IMR-90 (cell line): ENCODE results near the gene MECR. TPM values are rescaled to one million over a fixed set of nuclear protein-coding genes. Genes with fewer than 3 reads are reported as not detected.

Experiments
- ATAC-seq: fragments of 200-7000 bp; cut with Tn5 transposase; 2 replicates; pipeline ENCODE4 v1.9.1; 2020; ENCODE audit warnings: low read depth, mild to moderate bottlenecking, moderate library complexity
- BruUV-seq: library from RNA; stranded (reverse); fragments of 400-500 nt; replicated peaks from 2 replicates; lab custom pipeline; 2021; lab: Mats Ljungman, UMichigan
- CTCF ChIA-PET: fragments of 300-600 bp; formaldehyde crosslinking; extraction: SDS; loops from one replicate; lab custom pipeline; 2021; ENCODE audit warnings: antibody characterized with exemption; lab: Yijun Ruan, JAX
- POLR2A ChIA-PET: fragments of 300-600 bp; sonication (Branson Sonifier 250); formaldehyde crosslinking; loops from one replicate; lab custom pipeline; 2022; ENCODE audit warnings: antibody characterized with exemption; ENCODE audit not compliant: unreplicated experiment; lab: Charles Lee
- DNase-seq: peaks from one replicate; pipeline ENCODE4 v3.0.0; 2013
- H2AFZ ChIP-seq: replicated peaks from 2 replicates; pipeline ENCODE3; 2013; ENCODE audit warnings: low read length, mild to moderate bottlenecking; ENCODE audit not compliant: poor library complexity
- H2AK5ac ChIP-seq: 2 replicates; pipeline ENCODE4 v1.6.1; 2013; ENCODE audit warnings: low read depth, low read length, inconsistent platforms
- H2AK9ac ChIP-seq: replicated peaks from 2 replicates; pipeline ENCODE3; 2013; ENCODE audit warnings: mild to moderate bottlenecking, low read depth, low read length, moderate library complexity; ENCODE audit not compliant: poor library complexity
- H2BK120ac ChIP-seq: 2 replicates; pipeline ENCODE4 v1.6.1; 2013; ENCODE audit warnings: low read depth, low read length, inconsistent platforms
- H2BK15ac ChIP-seq: 3 replicates; pipeline ENCODE4 v1.6.1; 2013; ENCODE audit warnings: low read depth, low read length, inconsistent platforms
- H2BK20ac ChIP-seq: 2 replicates; pipeline ENCODE4 v1.6.1; 2013; ENCODE audit warnings: low read depth, mild to moderate bottlenecking, inconsistent platforms, low read length, moderate library complexity
- H2BK5ac ChIP-seq: 2 replicates; pipeline ENCODE4 v1.6.1; 2013; ENCODE audit warnings: mild to moderate bottlenecking, low read depth, low read length, inconsistent platforms; ENCODE audit not compliant: poor library complexity, severe bottlenecking
- H3K14ac ChIP-seq: replicated peaks from 2 replicates; pipeline ENCODE4 v1.6.1; 2013; ENCODE audit warnings: low read depth, low read length, inconsistent platforms
- H3K18ac ChIP-seq: 2 replicates; pipeline ENCODE4 v1.6.1; 2013; ENCODE audit warnings: low read depth, low read length, control low read depth
- H3K23ac ChIP-seq: 2 replicates; pipeline ENCODE4 v1.6.1; 2013; ENCODE audit warnings: low read depth, low read length, inconsistent platforms
- H3K27ac ChIP-seq: 2 replicates; pipeline ENCODE4 v1.5.1; 2013; ENCODE audit warnings: mild to moderate bottlenecking, control low read depth, low read length; ENCODE audit not compliant: insufficient read depth
- H3K27me3 ChIP-seq: 2 replicates; pipeline ENCODE4 v1.6.1; 2013; ENCODE audit warnings: low read length; ENCODE audit not compliant: control insufficient read depth, insufficient read depth
- H3K36me3 ChIP-seq: 2 replicates; pipeline ENCODE4 v1.6.1; 2013; ENCODE audit warnings: low read length, mixed read lengths; ENCODE audit not compliant: control insufficient read depth, insufficient read depth
- H3K4ac ChIP-seq: 2 replicates; pipeline ENCODE4 v1.6.1; 2013; ENCODE audit warnings: low read depth, low read length, inconsistent platforms
- H3K4me1 ChIP-seq: 2 replicates; pipeline ENCODE4 v1.6.1; 2013; ENCODE audit warnings: low read length, mixed read lengths; ENCODE audit not compliant: control insufficient read depth, insufficient read depth
- H3K4me2 ChIP-seq: 2 replicates; pipeline ENCODE4 v1.6.1; 2013; ENCODE audit warnings: low read depth, mild to moderate bottlenecking, control low read depth, low read length, moderate library complexity
- H3K4me3 ChIP-seq: 2 replicates; pipeline ENCODE4 v1.5.1; 2013; ENCODE audit warnings: low read depth, mild to moderate bottlenecking, control low read depth, low read length, moderate library complexity; ENCODE audit not compliant: insufficient read depth
- H3K56ac ChIP-seq: 2 replicates; pipeline ENCODE4 v1.6.1; 2013; ENCODE audit warnings: low read length, inconsistent platforms; ENCODE audit not compliant: insufficient read depth; ENCODE audit errors: extremely low read depth
- H3K79me1 ChIP-seq, 2 experiments: 2 replicates each; pipeline ENCODE4 v1.6.1; 2013; ENCODE audit warnings: low read length in 2 of 2, inconsistent platforms in 1 of 2, low read depth in 1 of 2
- H3K9ac ChIP-seq: 2 replicates; pipeline ENCODE4 v1.6.1; 2013; ENCODE audit warnings: low read depth, low read length, control low read depth
- H3K9me1 ChIP-seq: 2 replicates; pipeline ENCODE4 v1.6.1; 2013; ENCODE audit warnings: low read length, inconsistent platforms; ENCODE audit not compliant: insufficient read depth
- H3K9me3 ChIP-seq: 2 replicates; pipeline ENCODE4 v1.6.1; 2013; ENCODE audit warnings: low read length; ENCODE audit not compliant: control insufficient read depth, insufficient read depth
- H4K20me1 ChIP-seq: 2 replicates; pipeline ENCODE4 v1.6.1; 2013; ENCODE audit warnings: low read length, inconsistent platforms; ENCODE audit not compliant: insufficient read depth
- H4K5ac ChIP-seq: 2 replicates; pipeline ENCODE4 v1.6.1; 2013; ENCODE audit warnings: mild to moderate bottlenecking, low read depth, low read length, control low read depth
- H4K8ac ChIP-seq, 2 experiments: 2 replicates each; pipeline ENCODE4 v1.6.1; 2013; ENCODE audit warnings: low read depth in 2 of 2, low read length in 2 of 2, control low read depth in 1 of 2, inconsistent platforms in 1 of 2
- H4K91ac ChIP-seq: 2 replicates; pipeline ENCODE4 v1.6.1; 2013; ENCODE audit warnings: low read depth, low read length, inconsistent platforms; ENCODE audit not compliant: insufficient read depth
- CEBPB ChIP-seq: IDR thresholded peaks from 2 replicates; pipeline ENCODE4 v1.6.1; 2012; ENCODE audit warnings: low read depth, low read length, improper control_type of control experiment
- MAFK ChIP-seq: IDR thresholded peaks from 2 replicates; pipeline ENCODE4 v1.6.1; 2012; ENCODE audit warnings: low read depth, low read length, improper control_type of control experiment
- MAZ ChIP-seq: IDR thresholded peaks from 2 replicates; pipeline ENCODE4 v1.6.1; 2012; ENCODE audit warnings: low read depth, mild to moderate bottlenecking, low read length, improper control_type of control experiment, moderate library complexity, borderline replicate concordance
- MXI1 ChIP-seq: IDR thresholded peaks from 2 replicates; pipeline ENCODE4 v1.6.1; 2012; ENCODE audit warnings: low read depth, mild to moderate bottlenecking, low read length, moderate library complexity, borderline replicate concordance
- POLR2A ChIP-seq: IDR thresholded peaks from 2 replicates; pipeline ENCODE4 v1.6.1; 2012; ENCODE audit warnings: mild to moderate bottlenecking, low read depth, low read length
- SMC3 ChIP-seq: fragments of 150-350 bp; IDR thresholded peaks from 2 replicates; pipeline ENCODE4 v1.6.1; 2016; ENCODE audit warnings: low read depth, mild to moderate bottlenecking, antibody characterized with exemption, low read length, moderate library complexity
- WGBS, 2 experiments: methylation state at CpG; one replicate each; pipeline versions ENCODE4 v1.1.5 to v1.1.7; 2013; ENCODE audit warnings: missing lambda C conversion rate in 2 of 2; ENCODE audit not compliant: insufficient read length in 1 of 2; ENCODE audit errors: extremely low coverage in 2 of 2; 5-methylcytosine and 5-hydroxymethylcytosine counted together
- dilution Hi-C: fragments of 300-500 bp; cut with HindIII; formaldehyde crosslinking; loops from one replicate; pipeline ENCODE4 v1.14.3; 2018; ENCODE audit warnings: low sequenced_read_pairs; ENCODE audit not compliant: unreplicated experiment
- in situ Hi-C: fragments of 300-500 bp; cut with MboI; formaldehyde crosslinking; loops from 3 replicates; pipeline ENCODE4 v1.14.3; 2019; ENCODE audit warnings: low sequenced_read_pairs, inconsistent platforms, mixed read lengths
- intact Hi-C: fragments of 100-400 bp; cut with micrococcal nuclease; formaldehyde crosslinking; loops from 2 replicates; pipeline ENCODE4 v1.10.0; 2022
- polyA plus RNA-seq, 3 experiments: library from polyadenylated mRNA; depleted of rRNA; stranded (reverse); fragments of >200 nt; gene quantifications; 2 replicates each; pipeline ENCODE4 v1.2.3, GENCODE V29; 2012; ENCODE audit warnings: low replicate concordance in 1 of 3
- total RNA-seq: library from RNA; depleted of rRNA; stranded (reverse); fragments of >200 nt; gene quantifications from 2 replicates; pipeline ENCODE4 v1.2.3, GENCODE V29; 2012
- TF ChIP-seq, protein P1 (sequence below): fragments of 150-350 bp; IDR thresholded peaks from 2 replicates; pipeline ENCODE4 v1.6.1; 2016; ENCODE audit warnings: low read depth, mild to moderate bottlenecking, low read length, moderate library complexity, borderline replicate concordance

MECR gene
- total and polyA plus RNA-seq, 2 of the 4 experiments (the other 2 are of a cell fraction), result 20.3 to 24.8 TPM

DNA sequence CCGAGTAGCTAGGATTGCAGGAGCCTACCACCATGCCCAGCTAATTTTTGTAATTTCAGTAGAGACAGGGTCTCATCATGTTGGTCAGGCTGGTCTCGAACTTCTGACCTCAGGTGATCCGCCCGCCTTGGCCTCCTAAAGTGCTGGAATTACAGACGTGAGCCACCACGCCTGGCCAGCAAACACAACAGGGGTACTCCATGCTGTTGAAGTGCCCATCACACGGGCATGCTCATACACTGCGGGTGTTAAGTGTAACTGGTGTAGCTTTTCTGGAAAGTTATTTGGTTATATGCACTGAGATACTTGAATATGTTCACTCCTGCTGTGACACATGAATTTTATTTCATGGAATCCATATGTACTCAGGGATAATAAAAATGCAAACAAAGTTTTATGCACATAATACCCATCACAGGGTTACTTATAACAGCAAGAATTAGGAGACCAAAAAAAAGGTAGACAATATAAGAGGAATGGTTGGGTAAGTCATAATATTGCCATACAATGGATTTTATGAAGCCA lies 58.3 kb downstream of the MECR start:
- Histone ChIP-seq H2AK5ac (no peak overlapping the region), H2BK15ac (no peak overlapping the region), H3K4ac (no peak overlapping the region), H3K4me3 (no peak overlapping the region), H3K36me3 (peaks cover 8% of the 10 kb centered on the region), H3K14ac (no peak overlapping the region), H4K5ac (no peak overlapping the region), H4K20me1 (peaks cover 78% of the 10 kb centered on the region), H3K4me1 (peaks cover 12% of the 10 kb centered on the region), H2BK20ac (no peak overlapping the region), H3K23ac (no peak overlapping the region), H3K18ac (no peak overlapping the region), H3K9ac (no peak overlapping the region), H3K9me3 (no peaks in the 10 kb centered on the region), H3K27ac (no peak overlapping the region), H3K27me3 (no peaks in the 10 kb centered on the region), H2AK9ac (no peak overlapping the region), H2BK120ac (no peak overlapping the region), H3K56ac (no peak overlapping the region), H4K8ac (no peak overlapping the region), H3K4me2 (no peak overlapping the region), H3K79me1 (peaks cover 0 to 44% of the 10 kb centered on the region in 2 experiments; a peak in 3 of 4 replicates), H2AFZ (no peak overlapping the region), H4K91ac (no peak overlapping the region), H3K9me1 (peaks cover 7% of the 10 kb centered on the region), H2BK5ac (no peak overlapping the region)
- dilution Hi-C loops (no loop called here), in situ Hi-C loops (no loop called here), intact Hi-C loops (no loop called here)
- TF ChIP-seq, protein P1, sequence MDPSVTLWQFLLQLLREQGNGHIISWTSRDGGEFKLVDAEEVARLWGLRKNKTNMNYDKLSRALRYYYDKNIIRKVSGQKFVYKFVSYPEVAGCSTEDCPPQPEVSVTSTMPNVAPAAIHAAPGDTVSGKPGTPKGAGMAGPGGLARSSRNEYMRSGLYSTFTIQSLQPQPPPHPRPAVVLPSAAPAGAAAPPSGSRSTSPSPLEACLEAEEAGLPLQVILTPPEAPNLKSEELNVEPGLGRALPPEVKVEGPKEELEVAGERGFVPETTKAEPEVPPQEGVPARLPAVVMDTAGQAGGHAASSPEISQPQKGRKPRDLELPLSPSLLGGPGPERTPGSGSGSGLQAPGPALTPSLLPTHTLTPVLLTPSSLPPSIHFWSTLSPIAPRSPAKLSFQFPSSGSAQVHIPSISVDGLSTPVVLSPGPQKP, result no peak
- no peak for TF ChIP-seq MAFK
- no peak for TF ChIP-seq MAZ
- no peak for TF ChIP-seq MXI1
- TF ChIP-seq POLR2A, result no peak
- no peak for TF ChIP-seq SMC3
- no peak for TF ChIP-seq CEBPB
- ChIA-PET POLR2A (no interaction called here), CTCF (interaction anchor here (0.7 kb wide), 1 partner anchor 10 kb away, joined by 8 read pairs; no protein-coding TSS in a partner anchor)
- DNase-seq (no peak), ATAC-seq (no peak)
- WGBS, 2 experiments, result 86% methylated on average over 6 of the region's 8 CpGs; no CpG with 5 or more reads in 1 of the 2 experiments
- BruUV-seq, result no TSS peak
